Testis (tissue), 2 donors: ENCODE results near the gene PTPRT.

ENCODE experiments used
- CTCF ChIP-seq, 3 experiments: fragments of 450-650 bp in 2 of 3; fragments of 200-600 bp in 1 of 3; sonication (generic) in 1 of 3; IDR thresholded peaks; one replicate each; pipeline ENCODE4 v1.5.1; 2016 to 2019; ENCODE audit warnings: antibody characterized with exemption in 3 of 3, mild to moderate bottlenecking in 2 of 3, moderate library complexity in 1 of 3
- POLR2A ChIP-seq: fragments of 450-650 bp; IDR thresholded peaks from one replicate; pipeline ENCODE4 v1.6.1; 2017; ENCODE audit warnings: antibody characterized with exemption, mild to moderate bottlenecking, moderate library complexity

- TF ChIP-seq CTCF (IDR thresholded peaks at IDR 0.05): no peak
- TF ChIP-seq POLR2A: no peak
Observed at GRCh38 chr20:43140726-43141125, 49.0 kb downstream of the PTPRT start.
